HL-60 (cell line): ENCODE measurements around the gene CALHM2.

Source experiments
- GABPA ChIP-seq: IDR thresholded peaks from 2 replicates; pipeline ENCODE4 v1.6.1; 2012; ENCODE audit warnings: low read depth
- POLR2AphosphoS5 ChIP-seq: IDR thresholded peaks from 2 replicates; pipeline ENCODE4 v1.6.1; 2012; ENCODE audit warnings: low read depth
- SPI1 ChIP-seq: IDR thresholded peaks from 2 replicates; pipeline ENCODE4 v1.6.1; 2012; ENCODE audit warnings: low read depth, mild to moderate bottlenecking, borderline replicate concordance
- TF ChIP-seq, protein P1 (sequence below): IDR thresholded peaks from one replicate; pipeline ENCODE4 v1.5.1; 2011; ENCODE audit warnings: low read length, control low read depth, inconsistent platforms; ENCODE audit not compliant: insufficient read depth
- TF ChIP-seq, protein P2 (sequence below): IDR thresholded peaks from 2 replicates; pipeline ENCODE4 v1.6.1; 2012; ENCODE audit warnings: low read depth; ENCODE audit not compliant: insufficient replicate concordance

DNA sequence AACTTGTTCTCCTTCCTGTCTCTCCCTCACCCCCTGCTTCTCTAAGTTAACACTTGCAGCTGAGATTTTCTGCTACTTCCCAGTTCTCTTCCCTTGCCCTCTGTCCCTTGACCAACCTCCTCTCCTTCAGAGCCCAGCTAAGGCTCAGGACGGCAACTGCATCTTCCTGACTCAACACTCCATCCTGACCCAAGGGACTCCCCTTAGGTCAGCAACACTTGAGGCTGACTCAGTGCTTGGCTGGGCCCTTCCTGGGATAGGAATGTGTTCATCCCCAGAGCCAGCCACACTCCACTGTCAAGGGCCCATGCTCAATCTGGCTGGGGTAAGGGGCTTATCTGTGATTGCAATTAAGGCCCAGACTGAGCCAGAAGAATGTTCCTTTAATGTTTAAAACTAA, 3.4 kb downstream of the CALHM2 start:
- TF ChIP-seq, protein P1, sequence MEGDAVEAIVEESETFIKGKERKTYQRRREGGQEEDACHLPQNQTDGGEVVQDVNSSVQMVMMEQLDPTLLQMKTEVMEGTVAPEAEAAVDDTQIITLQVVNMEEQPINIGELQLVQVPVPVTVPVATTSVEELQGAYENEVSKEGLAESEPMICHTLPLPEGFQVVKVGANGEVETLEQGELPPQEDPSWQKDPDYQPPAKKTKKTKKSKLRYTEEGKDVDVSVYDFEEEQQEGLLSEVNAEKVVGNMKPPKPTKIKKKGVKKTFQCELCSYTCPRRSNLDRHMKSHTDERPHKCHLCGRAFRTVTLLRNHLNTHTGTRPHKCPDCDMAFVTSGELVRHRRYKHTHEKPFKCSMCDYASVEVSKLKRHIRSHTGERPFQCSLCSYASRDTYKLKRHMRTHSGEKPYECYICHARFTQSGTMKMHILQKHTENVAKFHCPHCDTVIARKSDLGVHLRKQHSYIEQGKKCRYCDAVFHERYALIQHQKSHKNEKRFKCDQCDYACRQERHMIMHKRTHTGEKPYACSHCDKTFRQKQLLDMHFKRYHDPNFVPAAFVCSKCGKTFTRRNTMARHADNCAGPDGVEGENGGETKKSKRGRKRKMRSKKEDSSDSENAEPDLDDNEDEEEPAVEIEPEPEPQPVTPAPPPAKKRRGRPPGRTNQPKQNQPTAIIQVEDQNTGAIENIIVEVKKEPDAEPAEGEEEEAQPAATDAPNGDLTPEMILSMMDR: no peak
- TF ChIP-seq, protein P2, sequence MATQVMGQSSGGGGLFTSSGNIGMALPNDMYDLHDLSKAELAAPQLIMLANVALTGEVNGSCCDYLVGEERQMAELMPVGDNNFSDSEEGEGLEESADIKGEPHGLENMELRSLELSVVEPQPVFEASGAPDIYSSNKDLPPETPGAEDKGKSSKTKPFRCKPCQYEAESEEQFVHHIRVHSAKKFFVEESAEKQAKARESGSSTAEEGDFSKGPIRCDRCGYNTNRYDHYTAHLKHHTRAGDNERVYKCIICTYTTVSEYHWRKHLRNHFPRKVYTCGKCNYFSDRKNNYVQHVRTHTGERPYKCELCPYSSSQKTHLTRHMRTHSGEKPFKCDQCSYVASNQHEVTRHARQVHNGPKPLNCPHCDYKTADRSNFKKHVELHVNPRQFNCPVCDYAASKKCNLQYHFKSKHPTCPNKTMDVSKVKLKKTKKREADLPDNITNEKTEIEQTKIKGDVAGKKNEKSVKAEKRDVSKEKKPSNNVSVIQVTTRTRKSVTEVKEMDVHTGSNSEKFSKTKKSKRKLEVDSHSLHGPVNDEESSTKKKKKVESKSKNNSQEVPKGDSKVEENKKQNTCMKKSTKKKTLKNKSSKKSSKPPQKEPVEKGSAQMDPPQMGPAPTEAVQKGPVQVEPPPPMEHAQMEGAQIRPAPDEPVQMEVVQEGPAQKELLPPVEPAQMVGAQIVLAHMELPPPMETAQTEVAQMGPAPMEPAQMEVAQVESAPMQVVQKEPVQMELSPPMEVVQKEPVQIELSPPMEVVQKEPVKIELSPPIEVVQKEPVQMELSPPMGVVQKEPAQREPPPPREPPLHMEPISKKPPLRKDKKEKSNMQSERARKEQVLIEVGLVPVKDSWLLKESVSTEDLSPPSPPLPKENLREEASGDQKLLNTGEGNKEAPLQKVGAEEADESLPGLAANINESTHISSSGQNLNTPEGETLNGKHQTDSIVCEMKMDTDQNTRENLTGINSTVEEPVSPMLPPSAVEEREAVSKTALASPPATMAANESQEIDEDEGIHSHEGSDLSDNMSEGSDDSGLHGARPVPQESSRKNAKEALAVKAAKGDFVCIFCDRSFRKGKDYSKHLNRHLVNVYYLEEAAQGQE: no peak
- TF ChIP-seq POLR2AphosphoS5 (no peak), GABPA (no peak), SPI1 (no peak)
